Right cardiac atrium (tissue), 5 donors: ENCODE data around the gene ERLEC1. TPM values are rescaled to one million over a fixed set of nuclear protein-coding genes. Genes with fewer than 3 reads are reported as not detected.
"Not testable (repeated sequence)": the region's sequence is repeated elsewhere in the genome, so short reads cannot be mapped to it uniquely, and the experiment has no call there.

ENCODE experiments used
- ATAC-seq, 2 donors: fragments of 200-7000 bp; cut with Tn5 transposase; one replicate each; pipeline versions ENCODE4 v1.8.0 to v1.9.1; 2020; ENCODE audit warnings: moderate library complexity in 2 of 2, mild to moderate bottlenecking in 1 of 2
- DNase-seq, 3 donors: peaks; one replicate each; pipeline ENCODE4 v3.0.0-alpha.2; 2020
- H3K27ac ChIP-seq: one replicate; pipeline ENCODE4 v1.5.1; 2013; ENCODE audit warnings: mild to moderate bottlenecking, low read length, control low read depth, moderate library complexity
- H3K27me3 ChIP-seq: one replicate; pipeline ENCODE4 v1.6.1; 2013; ENCODE audit not compliant: control insufficient read depth, insufficient read depth
- H3K4me1 ChIP-seq: one replicate; pipeline ENCODE4 v1.6.1; 2013; ENCODE audit warnings: low read length; ENCODE audit not compliant: control insufficient read depth, insufficient read depth
- H3K4me3 ChIP-seq: one replicate; pipeline ENCODE4 v1.5.1; 2013; ENCODE audit warnings: low read length, control low read depth
- H3K9me3 ChIP-seq: one replicate; pipeline ENCODE4 v1.6.1; 2013; ENCODE audit warnings: low read length; ENCODE audit not compliant: control insufficient read depth
- WGBS: extraction: QIAGEN DNeasy Blood & Tissue Kit; methylation state at CpG from one replicate; pipeline ENCODE4 v1.1.7; 2013; 5-methylcytosine and 5-hydroxymethylcytosine counted together
- intact Hi-C, 4 donors: fragments of 100-400 bp; cut with DNase I; formaldehyde crosslinking; loops; one replicate each; pipeline versions ENCODE4 v1.11.0 to v1.14.0; 2022 to 2023
- polyA plus RNA-seq: library from polyadenylated mRNA; stranded (reverse); fragments of 200-250 nt; gene quantifications from one replicate; pipeline ENCODE4 v1.2.3, GENCODE V29; 2013
- total RNA-seq, 4 donors: library from RNA; stranded (reverse); fragmentation: NEBNext Ultra II Directional; extraction: Animal tissue kit (Norgen Biotek cat#: 25700); gene quantifications; one replicate each; pipeline ENCODE4 v1.2.1, GENCODE V29; 2021
- donor health status: healthy with polysubstance abuse.
- donor health status: DM: no; HTN: yes; CAD: no.
- donor health status: DM: no; HTN: no; CAD: no.
- donor health status: DM: no; HTN: yes; CAD: no; lungs with severe emphysema.
- donor health status: DM: yes; HTN: yes; CAD: no.

The ERLEC1 gene
- total and polyA plus RNA-seq, 5 donors: 29.1 to 45.8 (median 39.8) TPM

GRCh38 chr2:53820048-53820447 lies 33.2 kb downstream of the ERLEC1 start:
- WGBS: 90% methylated on average over 9 of the region's 9 CpGs
- no peak for DNase-seq
- intact Hi-C loops: no loop called here

GRCh38 chr2:53820711-53821110 lies 33.9 kb downstream of the ERLEC1 start:
- DNase-seq (no peak), ATAC-seq (peak; percentile 27 to 31)
- no peak overlapping the region for H3K4me3 ChIP-seq
- H3K4me1 ChIP-seq: no peaks in the 10 kb centered on the region
- H3K27ac ChIP-seq: no peak overlapping the region
- no peaks in the 10 kb centered on the region for H3K9me3 ChIP-seq
- intact Hi-C loops: no loop called here
- H3K27me3 ChIP-seq: no peaks in the 10 kb centered on the region
- WGBS: 93% methylated on average over 4 of the region's 4 CpGs

More at GRCh38 chr2:53820048-53820447, 33.2 kb downstream of the ERLEC1 start:
- H3K4me3 ChIP-seq: no peak overlapping the region
- ATAC-seq: no peak
- no peaks in the 10 kb centered on the region for H3K27me3 ChIP-seq
- H3K9me3 ChIP-seq: no peaks in the 10 kb centered on the region
- no peaks in the 10 kb centered on the region for H3K4me1 ChIP-seq
- H3K27ac ChIP-seq: no peak overlapping the region

- WGBS: 88% methylated on average over 6 of the region's 6 CpGs
- H3K4me1 ChIP-seq: no peaks in the 10 kb centered on the region
- H3K4me3 ChIP-seq: no peak overlapping the region
- intact Hi-C loops: no loop called here
- no peak for DNase-seq
- H3K9me3 ChIP-seq: no peaks in the 10 kb centered on the region
- no peak for ATAC-seq
- no peak overlapping the region for H3K27ac ChIP-seq
- H3K27me3 ChIP-seq: no peaks in the 10 kb centered on the region
These were observed 35.0 kb downstream of the ERLEC1 start for GRCh38 chr2:53821810-53822209.

GRCh38 chr2:53823639-53824038 lies 36.8 kb downstream of the ERLEC1 start:
- DNase-seq, H3K4me3 ChIP-seq, intact Hi-C loops, H3K9me3 ChIP-seq, H3K4me1 ChIP-seq, H3K27ac ChIP-seq, H3K27me3 ChIP-seq, ATAC-seq: not testable (repeated sequence)
- WGBS: 88% methylated on average over 9 of the region's 9 CpGs

GRCh38 chr2:53826030-53826410 lies 39.2 kb downstream of the ERLEC1 start:
- Histone ChIP-seq H3K27me3 (no peaks in the 10 kb centered on the region), H3K9me3 (no peaks in the 10 kb centered on the region), H3K4me1 (peaks cover 6% of the 10 kb centered on the region), H3K27ac (no peak overlapping the region), H3K4me3 (no peak overlapping the region)
- DNase-seq (no peak), ATAC-seq (no peak)
- intact Hi-C loops: no loop called here
- 53% methylated on average over 1 of the region's 1 CpG for WGBS

GRCh38 chr2:53826587-53827397 lies 39.9 kb downstream of the ERLEC1 start:
- Histone ChIP-seq H3K4me1 (peaks cover 6% of the 10 kb centered on the region), H3K27ac (peak overlapping the region; percentile 62), H3K27me3 (no peaks in the 10 kb centered on the region), H3K9me3 (no peaks in the 10 kb centered on the region), H3K4me3 (no peak overlapping the region)
- no peak for DNase-seq
- WGBS: 65% methylated on average over 3 of the region's 3 CpGs
- ATAC-seq: peak; percentile 71 to 73
- intact Hi-C loops: no loop called here

DNA sequence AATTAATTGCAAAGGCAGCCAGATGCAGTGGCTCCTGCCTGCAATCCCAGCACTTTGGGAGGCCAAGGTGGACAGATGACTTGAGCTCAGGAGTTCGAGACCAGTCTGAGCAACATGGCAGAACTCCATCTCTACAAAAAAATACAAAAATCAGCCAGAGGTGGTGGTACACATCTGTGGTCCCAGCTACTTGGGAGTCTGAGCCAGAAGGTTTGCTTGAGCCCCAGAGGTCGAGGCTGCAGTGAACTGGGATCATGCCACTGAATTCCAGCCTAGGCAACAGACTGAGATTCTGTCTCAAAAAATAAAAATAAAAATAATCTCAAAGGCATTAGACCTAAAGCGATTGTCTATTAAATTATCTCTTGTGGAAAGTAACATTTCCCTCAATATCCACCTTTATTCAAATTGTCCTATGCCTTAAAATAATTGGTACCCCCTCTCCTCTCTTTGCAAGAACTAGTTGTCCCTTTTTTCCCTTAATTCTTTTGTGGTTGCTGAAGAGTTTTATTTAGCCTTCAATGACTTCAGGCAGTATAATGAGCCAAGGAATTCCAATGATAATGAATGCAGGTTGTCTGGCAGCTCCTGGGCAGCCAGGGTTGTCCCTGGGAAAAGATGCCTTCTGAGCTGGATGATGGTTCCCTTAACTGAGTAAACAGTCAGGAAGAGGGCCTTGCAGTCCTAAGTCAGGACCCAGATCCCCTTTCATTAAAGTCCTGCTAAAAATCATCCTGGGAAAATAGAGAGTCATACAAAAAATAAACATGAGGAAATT lies 40.7 kb downstream of the ERLEC1 start:
- Histone ChIP-seq H3K27me3 (no peaks in the 10 kb centered on the region), H3K4me3 (no peak overlapping the region), H3K9me3 (no peaks in the 10 kb centered on the region), H3K27ac (peak overlapping the region; percentile 89), H3K4me1 (peaks cover 6% of the 10 kb centered on the region)
- DNase-seq (no peak), ATAC-seq (peak in 1 of 2 donors; percentile 51)
- WGBS: 93% methylated on average over 3 of the region's 3 CpGs
- intact Hi-C loops: no loop called here

- 92% methylated on average over 4 of the region's 4 CpGs for WGBS
- no peak overlapping the region for H3K27ac ChIP-seq
- DNase-seq (no peak), ATAC-seq (no peak)
- no peaks in the 10 kb centered on the region for H3K9me3 ChIP-seq
- no peaks in the 10 kb centered on the region for H3K27me3 ChIP-seq
- peaks cover 6% of the 10 kb centered on the region for H3K4me1 ChIP-seq
- H3K4me3 ChIP-seq: no peak overlapping the region
- intact Hi-C loops: no loop called here
These were observed 41.5 kb downstream of the ERLEC1 start for GRCh38 chr2:53828331-53828730.

DNA sequence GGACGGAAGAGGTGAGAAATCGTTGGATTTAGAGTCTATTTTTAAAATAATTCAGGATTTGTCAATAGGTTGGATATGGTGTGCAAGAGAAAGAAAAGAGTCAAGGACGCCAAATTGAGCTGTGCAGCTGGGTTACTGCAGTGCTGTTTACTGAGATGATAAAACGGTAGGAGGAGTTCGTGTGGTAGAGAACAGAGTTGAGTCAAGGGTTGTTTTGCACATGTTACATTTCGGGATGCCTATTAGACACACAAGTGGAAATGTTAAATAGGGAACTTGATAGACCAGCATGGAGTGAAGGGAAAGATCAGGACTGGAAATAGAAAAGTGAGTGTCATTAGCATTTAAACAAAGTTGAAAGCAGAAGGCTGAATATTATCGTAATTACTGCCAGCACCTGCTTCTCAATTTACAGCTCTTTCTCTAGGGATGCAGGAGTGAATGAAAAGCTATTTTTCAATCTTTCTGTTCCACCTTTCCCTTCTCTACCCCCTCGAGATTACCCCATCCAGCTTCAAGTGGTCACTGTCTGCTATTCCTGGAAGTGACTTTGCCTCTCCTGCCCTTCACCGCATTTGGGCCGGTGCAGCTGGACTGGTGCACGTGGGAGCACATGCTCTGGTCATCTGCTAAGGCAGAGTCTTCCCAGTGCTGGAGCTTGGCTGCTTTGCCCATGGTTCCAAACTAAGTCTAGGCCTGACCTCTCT lies 42.6 kb downstream of the ERLEC1 start:
- peaks cover 6% of the 10 kb centered on the region for H3K4me1 ChIP-seq
- H3K9me3 ChIP-seq: no peaks in the 10 kb centered on the region
- intact Hi-C loops: no loop called here
- H3K27me3 ChIP-seq: no peaks in the 10 kb centered on the region
- H3K4me3 ChIP-seq: no peak overlapping the region
- peak; percentile 47 to 53 for ATAC-seq
- DNase-seq: peak in 1 of 3 donors; percentile 64
- H3K27ac ChIP-seq: no peak overlapping the region
- 81% methylated on average over 11 of the region's 11 CpGs for WGBS

DNA sequence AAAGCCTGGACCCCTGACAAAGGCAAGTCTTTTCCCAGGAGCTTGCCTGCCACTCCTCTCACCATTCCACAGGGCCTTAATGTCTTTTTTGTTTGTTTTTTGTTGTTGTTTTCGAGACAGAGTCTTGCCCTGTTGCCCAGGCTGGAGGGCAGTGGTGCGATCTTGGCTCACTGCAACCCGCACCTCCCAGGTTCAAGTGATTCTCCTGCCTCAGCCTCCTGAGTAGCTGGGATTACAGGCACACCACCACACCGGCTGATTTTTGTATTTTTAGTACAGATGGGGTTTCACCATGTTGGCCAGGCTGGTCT lies 43.1 kb downstream of the ERLEC1 start:
- DNase-seq, intact Hi-C loops, H3K4me3 ChIP-seq, ATAC-seq, H3K27me3 ChIP-seq, H3K27ac ChIP-seq, H3K4me1 ChIP-seq, H3K9me3 ChIP-seq: not testable (repeated sequence)
- WGBS: 96% methylated on average over 4 of the region's 4 CpGs

DNA sequence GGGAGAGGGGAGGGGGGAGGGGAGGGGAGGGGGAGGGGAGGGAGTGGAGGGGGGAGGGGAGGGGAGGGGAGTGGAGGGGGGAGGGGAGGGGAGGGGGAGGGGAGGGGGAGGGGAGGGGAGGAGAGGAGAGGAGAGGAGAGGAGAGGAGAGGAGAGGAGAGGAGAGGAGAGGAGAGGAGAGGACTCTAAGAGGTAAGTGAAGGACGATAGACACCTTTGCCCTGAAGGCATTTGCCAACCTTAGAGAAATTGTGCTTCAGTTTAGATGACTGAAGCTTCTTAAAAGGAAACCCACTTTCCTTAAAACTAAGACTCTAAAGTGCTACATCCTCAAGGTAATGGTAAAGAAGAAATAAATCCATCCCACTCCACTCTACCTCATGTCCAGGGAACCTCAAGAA lies 53.7 kb downstream of the ERLEC1 start:
- DNase-seq: no peak
- no peaks in the 10 kb centered on the region for H3K9me3 ChIP-seq
- intact Hi-C loops: no loop called here
- ATAC-seq: no peak
- H3K4me3 ChIP-seq: no peak overlapping the region
- 80% methylated on average over 1 of the region's 1 CpG for WGBS
- H3K27ac ChIP-seq: no peak overlapping the region
- no peaks in the 10 kb centered on the region for H3K4me1 ChIP-seq
- H3K27me3 ChIP-seq: no peaks in the 10 kb centered on the region
